Mucosa of gallbladder (tissue), 1 donor: ENCODE data around the gene DHRS7. TPM values are rescaled to one million over a fixed set of nuclear protein-coding genes. Genes with fewer than 3 reads are reported as not detected.

ENCODE experiments used
- DNase-seq: peaks from one replicate; pipeline ENCODE4 v3.0.0-alpha.2; 2020; ENCODE audit warnings: low spot score
- total RNA-seq: library from RNA; stranded (reverse); gene quantifications from one replicate; pipeline ENCODE4 v1.2.1, GENCODE V29; 2021
- donor health status: DM: no; HTN: no; CAD: no.

The DHRS7 gene, protein sequence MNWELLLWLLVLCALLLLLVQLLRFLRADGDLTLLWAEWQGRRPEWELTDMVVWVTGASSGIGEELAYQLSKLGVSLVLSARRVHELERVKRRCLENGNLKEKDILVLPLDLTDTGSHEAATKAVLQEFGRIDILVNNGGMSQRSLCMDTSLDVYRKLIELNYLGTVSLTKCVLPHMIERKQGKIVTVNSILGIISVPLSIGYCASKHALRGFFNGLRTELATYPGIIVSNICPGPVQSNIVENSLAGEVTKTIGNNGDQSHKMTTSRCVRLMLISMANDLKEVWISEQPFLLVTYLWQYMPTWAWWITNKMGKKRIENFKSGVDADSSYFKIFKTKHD
- 184 TPM for total RNA-seq

DNA sequence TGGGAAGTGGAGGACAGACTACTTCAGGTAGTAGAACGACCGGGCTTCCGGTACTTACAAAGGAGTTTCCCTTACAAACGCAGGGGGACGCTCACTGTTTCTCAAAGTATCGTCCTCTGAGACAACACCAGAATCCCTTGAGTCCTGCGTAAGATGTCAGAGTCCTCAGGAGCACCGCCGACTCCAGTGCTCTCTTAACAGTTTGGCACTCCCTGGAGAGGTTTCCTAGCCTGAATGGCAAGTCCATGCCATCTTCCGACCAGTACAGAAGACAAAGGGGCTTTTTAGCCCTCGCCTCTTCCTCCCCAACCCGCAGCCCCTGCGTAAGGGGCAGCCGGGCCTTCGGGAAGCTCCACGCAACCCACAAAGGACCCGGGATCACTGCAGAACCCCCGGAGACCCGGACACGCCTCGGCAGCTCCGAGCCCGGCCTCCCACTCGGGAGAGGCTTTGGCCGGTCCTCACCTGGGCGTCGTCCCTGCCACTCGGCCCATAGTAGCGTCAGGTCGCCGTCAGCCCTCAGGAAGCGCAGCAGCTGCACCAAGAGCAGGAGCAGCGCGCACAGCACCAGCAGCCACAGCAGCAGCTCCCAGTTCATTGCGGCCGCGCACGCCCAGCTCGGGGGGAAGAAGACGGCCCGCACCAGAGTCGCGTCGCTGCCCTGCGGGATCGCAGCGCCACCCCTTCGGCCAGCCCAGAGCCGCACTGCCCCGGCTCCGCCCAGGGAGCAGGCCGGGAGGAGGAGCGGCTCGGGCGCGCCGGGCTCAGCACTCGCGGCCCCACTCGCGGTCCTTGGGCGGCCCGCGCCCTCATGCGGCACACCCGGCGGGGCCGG is at the start of gene DHRS7:
Gene DHRS7 (minus strand): TSS at position 687 of the 835 bp plus-strand sequence. CDS start 89 bp downstream, at position 598.
- DNase-seq = peak; percentile 84

- DNase-seq = no peak
Observed at GRCh38 chr14:60214415-60215126, 49.4 kb upstream of the DHRS7 start.

- DNase-seq = no peak
Observed at GRCh38 chr14:60214003-60214402, 48.8 kb upstream of the DHRS7 start.

DNA sequence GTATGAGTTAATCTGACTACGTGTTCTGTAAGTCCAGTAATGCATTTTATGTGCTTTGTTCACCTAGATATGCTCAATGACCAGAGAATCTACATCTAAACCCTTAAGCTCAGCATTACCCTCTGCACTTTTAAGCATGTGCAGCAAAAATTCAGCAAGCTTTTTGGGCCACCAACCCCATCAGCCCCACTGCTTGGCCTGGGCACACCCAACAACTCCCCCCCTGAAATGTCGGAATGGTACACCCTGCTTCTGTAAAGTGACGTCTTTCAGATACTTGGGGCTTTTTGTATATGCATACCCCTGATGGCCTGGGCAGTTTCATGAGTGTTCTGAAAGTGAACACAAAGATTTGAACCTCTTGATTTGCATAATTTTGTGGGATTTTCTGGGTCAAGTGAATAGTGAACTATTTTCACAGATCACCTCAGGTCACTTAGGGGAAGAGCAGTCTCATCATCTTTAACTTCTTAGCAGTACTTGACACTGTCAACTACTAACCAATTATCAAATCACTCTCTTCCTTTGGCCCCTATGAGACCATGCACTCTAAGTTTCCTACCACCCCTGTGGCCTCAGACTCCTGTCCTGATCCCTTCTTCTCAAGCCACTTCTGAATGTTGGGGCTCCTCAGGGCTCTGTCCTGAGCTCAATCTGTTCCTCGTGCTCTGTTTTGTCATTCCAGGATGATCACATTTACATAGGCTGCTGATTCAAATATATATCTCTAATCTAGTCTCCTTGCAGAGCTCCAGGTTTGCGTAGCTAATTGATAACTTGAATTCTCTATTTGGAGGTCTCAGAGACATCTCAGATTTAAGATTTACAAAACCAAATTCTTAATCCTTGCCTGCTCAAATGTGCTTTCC is 47.5 kb upstream of the DHRS7 start:
- DNase-seq = no peak

- no peak for DNase-seq
Observed at GRCh38 chr14:60211153-60211552, 46.0 kb upstream of the DHRS7 start.

DNA sequence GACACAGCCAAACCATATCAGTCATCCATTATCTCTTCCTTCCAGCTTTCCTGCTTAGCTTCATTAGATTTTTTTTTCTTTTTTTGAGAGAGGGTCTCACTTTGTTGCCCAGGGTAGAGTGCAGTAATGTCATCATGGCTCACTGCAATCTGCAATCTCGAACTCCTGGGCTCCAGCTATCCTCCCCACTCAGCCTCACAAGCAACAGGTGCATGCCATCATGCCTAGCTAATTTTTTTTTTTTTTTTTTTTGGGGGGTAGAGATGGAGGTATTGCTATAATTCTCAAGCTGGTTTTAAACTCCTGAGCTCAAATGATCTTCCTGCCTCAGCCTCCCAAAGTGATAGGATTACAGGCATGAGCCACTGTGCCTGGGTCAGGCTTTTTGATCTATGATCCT is 45.5 kb upstream of the DHRS7 start:
- DNase-seq = no peak

DNA sequence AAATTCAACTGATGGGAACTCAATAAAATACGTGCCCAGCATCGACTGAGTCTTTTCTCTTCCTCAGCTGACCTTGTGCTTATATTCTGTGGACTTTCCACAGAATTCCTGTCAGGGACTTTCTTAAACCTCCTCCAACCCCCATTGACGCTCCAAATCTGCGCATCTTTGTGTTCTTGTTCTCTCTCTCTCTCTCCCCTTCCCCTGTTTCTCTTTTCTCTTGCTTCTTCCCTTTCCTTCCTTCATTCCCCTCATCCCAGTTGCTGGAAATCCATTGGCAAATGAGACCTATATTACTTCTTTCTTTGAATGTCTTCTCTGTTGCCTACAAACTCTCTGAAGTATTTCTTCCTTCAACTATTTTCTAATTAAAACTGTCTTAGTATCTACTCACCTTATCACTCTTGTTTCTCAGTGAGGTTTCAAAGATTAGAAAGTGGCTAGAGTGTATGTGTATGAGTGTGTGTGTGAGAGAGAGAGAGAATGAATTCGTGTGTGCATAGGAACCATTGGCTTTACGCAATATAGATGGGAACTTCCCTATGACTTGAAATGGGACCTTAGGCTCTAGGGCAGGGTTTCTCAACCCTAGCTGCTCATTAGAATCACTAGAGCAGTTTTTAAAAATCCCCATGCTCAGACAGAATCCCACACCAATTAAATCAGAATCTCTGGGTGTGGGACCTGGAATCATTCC is 41.8 kb upstream of the DHRS7 start:
- DNase-seq = no peak

- no peak for DNase-seq
Observed at GRCh38 chr14:60206249-60206670, 41.1 kb upstream of the DHRS7 start.

DNA sequence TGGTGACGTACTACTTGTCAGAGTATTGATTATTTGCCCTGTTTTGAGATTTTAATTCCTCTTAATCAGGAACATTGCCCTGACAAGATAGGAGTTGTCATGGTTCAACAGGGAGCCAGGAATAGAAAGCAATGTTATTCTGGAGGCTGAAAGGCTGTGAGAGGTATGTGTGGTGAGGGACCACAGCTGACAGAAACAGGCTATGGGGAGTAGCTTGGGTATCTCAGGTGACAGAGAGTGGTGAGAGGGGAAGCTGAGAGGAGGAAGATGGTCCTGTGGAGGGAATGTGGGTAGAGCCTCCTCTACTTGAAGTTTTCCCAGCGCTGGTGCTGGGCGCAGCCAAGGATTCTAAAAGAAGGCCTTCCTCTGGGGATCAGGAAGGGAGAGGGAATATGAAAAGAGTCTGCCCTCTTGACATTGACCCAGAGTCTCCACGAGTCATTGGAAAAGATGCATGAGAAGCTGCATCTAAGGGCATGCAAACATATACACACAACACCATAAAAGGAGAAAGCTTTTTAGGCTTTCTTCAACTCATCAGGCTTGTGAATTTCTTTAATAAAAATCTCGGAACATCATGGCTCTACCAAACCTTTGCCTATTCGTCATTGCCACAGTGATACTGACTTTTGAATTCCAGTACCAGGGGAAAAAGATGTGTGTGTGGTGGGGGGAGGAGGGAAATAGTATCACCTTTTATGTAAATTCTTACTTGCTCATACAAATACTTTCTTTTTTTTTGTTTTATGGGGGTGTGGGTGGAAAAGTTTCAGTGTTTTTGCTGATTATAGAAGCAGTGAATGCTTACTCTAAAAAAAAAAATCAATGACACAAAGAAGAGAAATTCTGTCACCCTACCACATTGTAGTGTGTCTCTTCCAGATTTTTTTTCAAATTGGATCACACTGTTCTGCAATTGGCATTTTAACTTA is 39.9 kb upstream of the DHRS7 start:
- DNase-seq = no peak

DNA sequence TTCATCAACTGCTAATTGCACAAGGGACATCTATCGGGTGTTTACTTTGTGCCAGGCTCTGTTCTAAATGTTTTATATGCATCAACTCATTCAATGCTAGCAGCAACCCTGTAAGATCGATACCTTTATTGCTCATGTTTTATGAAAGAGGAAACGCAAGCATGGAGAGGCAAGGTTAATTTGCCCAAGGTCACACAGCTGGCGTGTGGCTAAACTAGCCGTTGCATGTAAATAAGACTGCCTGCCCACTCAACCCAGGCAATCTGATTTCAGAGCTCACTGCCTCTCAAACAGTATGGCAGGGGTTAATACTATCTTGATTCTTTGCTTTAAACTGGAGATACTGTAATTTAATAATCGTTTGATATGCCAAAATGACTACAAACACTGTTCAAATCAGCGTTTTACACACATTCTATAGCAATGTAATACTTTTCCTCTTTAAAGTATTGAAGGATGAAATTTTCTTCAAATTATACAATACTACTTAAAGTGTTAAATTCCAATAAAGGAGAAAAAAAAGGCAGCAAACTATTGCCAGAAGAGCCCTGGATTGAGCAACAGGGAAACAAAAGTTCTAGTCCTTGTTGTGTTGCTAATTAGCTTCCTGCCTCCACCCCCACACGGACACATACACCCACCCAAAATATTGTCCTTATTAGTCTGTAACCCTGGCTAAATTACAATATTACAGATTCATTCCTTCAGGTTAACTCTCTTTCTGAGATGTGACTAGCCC is 39.1 kb upstream of the DHRS7 start:
- DNase-seq = no peak

DNA sequence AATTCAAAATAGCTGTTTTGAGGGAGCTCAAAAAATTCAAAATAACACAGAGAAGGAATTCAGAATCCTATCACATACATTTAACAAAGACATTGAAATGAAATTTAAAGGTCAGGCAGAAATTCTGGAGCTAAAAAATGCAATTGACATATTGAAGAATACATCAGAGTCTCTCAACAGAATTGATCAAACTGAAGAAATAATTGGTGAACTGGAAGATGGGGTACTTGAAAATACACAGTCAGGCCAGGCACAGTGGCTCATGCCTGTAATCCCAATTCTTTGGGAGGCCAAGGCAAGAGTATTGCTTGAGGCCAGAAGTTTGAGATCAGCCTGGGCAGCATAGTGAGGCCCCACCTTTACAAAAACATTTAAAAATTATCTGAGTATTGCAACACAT is 34.1 kb upstream of the DHRS7 start:
- no peak for DNase-seq

- no peak for DNase-seq
Observed at GRCh38 chr14:60197629-60198303, 32.6 kb upstream of the DHRS7 start.

DNA sequence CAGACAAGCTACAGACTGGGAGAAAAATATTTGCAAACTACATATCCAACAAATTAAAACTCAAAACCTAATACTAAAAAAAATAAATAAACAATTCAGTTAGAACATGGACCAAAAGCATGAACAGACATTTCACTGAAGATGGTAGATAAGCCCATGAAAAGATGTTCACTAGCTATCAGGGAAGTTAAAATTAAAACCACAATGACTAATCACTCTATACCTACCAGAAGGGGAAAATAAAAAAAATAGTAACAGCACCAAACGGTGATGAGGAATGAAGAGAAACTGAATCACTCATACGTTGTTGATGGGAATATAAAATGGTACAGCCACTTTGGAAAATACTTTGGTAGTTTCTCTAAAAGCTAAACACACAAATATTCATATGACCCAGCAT is 31.1 kb upstream of the DHRS7 start:
- no peak for DNase-seq

DNA sequence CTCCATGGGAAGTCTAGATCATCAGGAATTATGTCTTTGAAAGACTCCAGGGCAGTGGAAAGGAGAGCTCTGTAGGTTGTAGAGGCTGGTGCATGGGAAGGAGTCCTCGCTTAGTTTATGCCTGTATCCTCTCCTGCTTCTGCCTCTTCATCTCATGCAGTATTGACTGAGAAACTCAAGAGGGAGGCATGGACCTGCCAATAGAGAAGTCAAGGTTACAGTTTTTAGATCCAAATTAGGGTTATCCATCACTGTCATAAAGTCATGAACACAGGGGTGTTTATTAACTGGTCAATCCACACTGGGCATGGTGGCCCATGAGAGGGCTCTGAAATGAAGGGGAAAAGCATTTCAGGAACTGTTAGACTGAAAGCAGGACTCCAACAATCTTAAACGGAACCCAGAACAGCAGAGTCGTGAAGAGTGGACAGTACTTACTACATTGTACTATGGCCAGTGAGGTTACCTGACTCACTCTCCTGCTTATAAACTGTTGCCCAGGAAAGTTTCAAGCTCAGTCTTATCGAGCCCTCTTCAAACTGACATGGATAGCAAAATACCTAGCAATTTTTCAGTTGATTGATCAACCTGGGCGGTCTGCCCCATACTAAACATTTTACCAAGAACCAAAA is 30.1 kb upstream of the DHRS7 start:
- no peak for DNase-seq

DNA sequence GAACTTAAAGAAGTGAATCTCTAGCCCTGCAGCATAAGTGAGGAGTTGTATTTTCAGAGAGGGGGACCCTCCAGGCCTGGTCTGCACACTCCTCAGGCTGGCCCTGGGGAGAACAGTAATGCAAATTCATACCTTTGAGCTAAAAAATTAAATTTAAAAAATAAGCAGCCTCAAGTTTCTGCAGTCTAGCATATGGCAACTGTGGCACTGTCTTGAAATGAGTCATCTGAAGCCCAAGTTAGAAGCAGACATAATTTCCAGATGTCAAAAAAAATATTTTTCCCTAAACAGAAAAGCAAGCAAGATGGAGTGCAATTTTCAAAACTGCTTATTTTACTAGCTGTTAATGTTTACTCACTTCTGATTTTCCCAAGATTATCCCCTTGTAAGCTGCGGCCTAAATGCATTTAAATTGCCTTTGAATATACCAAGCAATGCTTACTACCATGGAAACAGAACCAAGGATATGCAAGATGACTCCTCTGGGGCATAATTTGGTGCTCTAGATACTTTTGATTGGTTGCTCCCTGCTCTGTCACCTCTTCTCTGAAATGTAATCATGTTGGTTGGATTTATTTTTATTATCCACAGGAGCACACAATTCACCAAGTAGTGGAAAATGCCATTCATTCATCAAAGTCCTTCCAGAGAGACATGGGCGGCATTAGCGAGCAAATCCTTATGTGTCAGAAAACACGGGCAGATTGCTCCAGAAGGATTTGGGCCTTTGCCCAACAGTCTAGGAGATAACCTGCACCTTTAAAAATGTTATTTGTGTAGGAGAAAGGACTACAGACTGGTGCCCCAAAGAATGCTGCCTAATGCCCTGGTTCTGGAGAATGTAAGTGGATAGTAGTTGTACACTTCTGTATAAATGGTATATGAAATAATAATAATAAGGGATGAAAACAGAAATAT is 25.0 kb upstream of the DHRS7 start:
- DNase-seq = no peak

GRCh38 chr14:60188696-60189095 is 23.5 kb upstream of the DHRS7 start:
- no peak for DNase-seq

DNA sequence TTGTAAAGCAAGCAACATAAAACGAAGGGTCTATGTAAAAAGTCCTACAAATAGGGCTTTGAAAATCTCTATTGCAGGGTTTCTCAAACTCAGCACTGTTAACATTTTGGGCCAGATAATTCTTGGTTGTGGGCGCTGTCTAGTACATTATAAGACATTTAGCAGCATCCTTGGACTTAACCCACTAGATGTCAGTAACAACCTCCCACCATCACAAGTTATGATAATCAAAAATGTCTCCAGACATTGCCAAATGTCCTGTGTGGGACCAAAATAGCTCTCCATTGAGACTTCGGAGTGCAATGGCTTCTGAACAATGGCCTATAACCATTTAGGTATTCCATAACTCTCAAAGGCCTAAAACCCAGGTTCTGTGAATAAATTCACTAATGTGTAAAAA is 22.9 kb upstream of the DHRS7 start:
- no peak for DNase-seq
